WTC11 (cell line): ENCODE measurements around the gene WFS1. TPM values are rescaled to one million over a fixed set of nuclear protein-coding genes. Genes with fewer than 3 reads are reported as not detected.

ENCODE experiments used
- ATAC-seq: fragments of 200-7000 bp; cut with Tn5 transposase; 2 replicates; pipeline ENCODE4 v1.10.0; 2021; ENCODE audit warnings: mild to moderate bottlenecking, moderate library complexity
- CTCF ChIA-PET: fragments of 300-600 bp; sonication (Branson Sonifier 250); formaldehyde crosslinking; loops from one replicate; lab custom pipeline; 2021; ENCODE audit warnings: antibody characterized with exemption; lab: Charles Lee
- POLR2A ChIA-PET: fragments of 350-600 bp; sonication (Branson Sonifier 250); formaldehyde crosslinking; loops from one replicate; lab custom pipeline; 2021; ENCODE audit warnings: antibody characterized with exemption; lab: Charles Lee
- DNase-seq: peaks from one replicate; pipeline ENCODE4 v3.0.0; 2021; ENCODE audit warnings: low spot score
- H3K27ac Mint-ChIP-seq: 2 replicates; pipeline ENCODE4 v1.8.0; 2021; ENCODE audit warnings: mixed read lengths
- H3K27me3 Mint-ChIP-seq: 2 replicates; pipeline ENCODE4 v1.8.0; 2021; ENCODE audit warnings: low read depth, mild to moderate bottlenecking, moderate library complexity, mixed read lengths
- H3K36me3 Mint-ChIP-seq: 2 replicates; pipeline ENCODE4 v1.8.0; 2021; ENCODE audit warnings: mixed read lengths
- H3K4me1 Mint-ChIP-seq: 2 replicates; pipeline ENCODE4 v1.8.0; 2022; ENCODE audit warnings: mixed read lengths
- H3K4me3 Mint-ChIP-seq: 2 replicates; pipeline ENCODE4 v1.8.0; 2021; ENCODE audit warnings: mild to moderate bottlenecking, moderate library complexity, mixed read lengths
- H3K9me3 Mint-ChIP-seq: 2 replicates; pipeline ENCODE4 v1.8.0; 2021; ENCODE audit warnings: mixed read lengths
- CREM ChIP-seq: sonication (generic); formaldehyde crosslinking; IDR thresholded peaks from 2 replicates; pipeline ENCODE4 v1.8.1; 2022; ENCODE audit warnings: mild to moderate bottlenecking, missing genetic modification reagents, moderate library complexity
- ELF4 ChIP-seq: sonication (generic); formaldehyde crosslinking; IDR thresholded peaks from 2 replicates; pipeline ENCODE4 v1.8.1; 2022; ENCODE audit warnings: low read depth, mild to moderate bottlenecking, moderate library complexity, missing genetic modification reagents
- GRHL2 ChIP-seq: fragments of 250-450 bp; sonication (Bioruptor Pico); IDR thresholded peaks from 2 replicates; pipeline ENCODE4 v1.8.0; 2022; ENCODE audit warnings: mild to moderate bottlenecking, moderate library complexity; ENCODE audit not compliant: insufficient replicate concordance, severe bottlenecking
- HMGA2 ChIP-seq: fragments of 250-450 bp; sonication (Bioruptor Pico); IDR thresholded peaks from 2 replicates; pipeline ENCODE4 v1.4.0; 2021; ENCODE audit warnings: mild to moderate bottlenecking, moderate library complexity
- MXD4 ChIP-seq: fragments of 250-450 bp; sonication (Bioruptor Pico); IDR thresholded peaks from 2 replicates; pipeline ENCODE4 v1.8.0; 2021; ENCODE audit warnings: mild to moderate bottlenecking, moderate library complexity, borderline replicate concordance
- NR1H2 ChIP-seq: sonication (generic); formaldehyde crosslinking; IDR thresholded peaks from 2 replicates; pipeline ENCODE4 v1.9.0; 2021; ENCODE audit warnings: mild to moderate bottlenecking, moderate library complexity, missing genetic modification reagents
- OVOL2 ChIP-seq: fragments of 250-450 bp; sonication (Bioruptor Pico); IDR thresholded peaks from 2 replicates; pipeline ENCODE4 v1.9.0; 2021; ENCODE audit warnings: mild to moderate bottlenecking, borderline replicate concordance
- SMAD4 ChIP-seq: sonication (generic); formaldehyde crosslinking; IDR thresholded peaks from 2 replicates; pipeline ENCODE4 v1.8.0; 2022; ENCODE audit warnings: mild to moderate bottlenecking, missing genetic modification reagents
- ZNF219 ChIP-seq: sonication (generic); formaldehyde crosslinking; IDR thresholded peaks from 2 replicates; pipeline ENCODE4 v1.8.0; 2023; ENCODE audit warnings: missing genetic modification reagents, mild to moderate bottlenecking, borderline replicate concordance
- ZNF423 ChIP-seq: fragments of 250-450 bp; sonication (Bioruptor Pico); IDR thresholded peaks from 2 replicates; pipeline ENCODE4 v2.1.2; 2022; ENCODE audit warnings: mild to moderate bottlenecking, moderate library complexity
- ZNF671 ChIP-seq: fragments of 250-450 bp; sonication (Bioruptor Pico); IDR thresholded peaks from 2 replicates; pipeline ENCODE4 v1.8.0; 2021; ENCODE audit warnings: mild to moderate bottlenecking
- total RNA-seq: library from RNA; stranded (reverse); gene quantifications from 3 replicates; pipeline ENCODE4 v1.2.3, GENCODE V29; 2021
- TF ChIP-seq, protein P1 (sequence below): sonication (generic); formaldehyde crosslinking; IDR thresholded peaks from 2 replicates; pipeline ENCODE4 v1.8.1; 2022; ENCODE audit warnings: low read depth, missing genetic modification reagents, borderline replicate concordance
- TF ChIP-seq, protein P2 (sequence below): sonication (generic); formaldehyde crosslinking; IDR thresholded peaks from 2 replicates; pipeline ENCODE4 v1.8.0; 2023; ENCODE audit warnings: missing genetic modification reagents
- TF ChIP-seq, protein P3 (sequence below): sonication (generic); formaldehyde crosslinking; IDR thresholded peaks from 2 replicates; pipeline ENCODE4 v1.8.0; 2022; ENCODE audit warnings: mild to moderate bottlenecking, missing genetic modification reagents
- TF ChIP-seq, protein P4 (sequence below): fragments of 250-450 bp; sonication (Bioruptor Pico); IDR thresholded peaks from 2 replicates; pipeline ENCODE4 v2.1.2; 2022; ENCODE audit warnings: mild to moderate bottlenecking, moderate library complexity
- TF ChIP-seq, protein P5 (sequence below): sonication (generic); formaldehyde crosslinking; IDR thresholded peaks from 2 replicates; pipeline ENCODE4 v1.8.1; 2022; ENCODE audit warnings: missing genetic modification reagents, borderline replicate concordance
- TF ChIP-seq, protein P6 (sequence below): sonication (generic); formaldehyde crosslinking; IDR thresholded peaks from 2 replicates; pipeline ENCODE4 v1.8.1; 2023; ENCODE audit warnings: mild to moderate bottlenecking, missing genetic modification reagents
- TF ChIP-seq, protein P7 (sequence below): fragments of 250-450 bp; sonication (Bioruptor Pico); IDR thresholded peaks from 2 replicates; pipeline ENCODE4 v1.9.0; 2021; ENCODE audit warnings: mild to moderate bottlenecking
- TF ChIP-seq, protein P8 (sequence below): sonication (generic); formaldehyde crosslinking; IDR thresholded peaks from 2 replicates; pipeline ENCODE4 v1.8.1; 2023; ENCODE audit warnings: mild to moderate bottlenecking, missing genetic modification reagents

The WFS1 gene
- total RNA-seq, 1 experiment from 2014 or later, result 34.7 TPM

DNA sequence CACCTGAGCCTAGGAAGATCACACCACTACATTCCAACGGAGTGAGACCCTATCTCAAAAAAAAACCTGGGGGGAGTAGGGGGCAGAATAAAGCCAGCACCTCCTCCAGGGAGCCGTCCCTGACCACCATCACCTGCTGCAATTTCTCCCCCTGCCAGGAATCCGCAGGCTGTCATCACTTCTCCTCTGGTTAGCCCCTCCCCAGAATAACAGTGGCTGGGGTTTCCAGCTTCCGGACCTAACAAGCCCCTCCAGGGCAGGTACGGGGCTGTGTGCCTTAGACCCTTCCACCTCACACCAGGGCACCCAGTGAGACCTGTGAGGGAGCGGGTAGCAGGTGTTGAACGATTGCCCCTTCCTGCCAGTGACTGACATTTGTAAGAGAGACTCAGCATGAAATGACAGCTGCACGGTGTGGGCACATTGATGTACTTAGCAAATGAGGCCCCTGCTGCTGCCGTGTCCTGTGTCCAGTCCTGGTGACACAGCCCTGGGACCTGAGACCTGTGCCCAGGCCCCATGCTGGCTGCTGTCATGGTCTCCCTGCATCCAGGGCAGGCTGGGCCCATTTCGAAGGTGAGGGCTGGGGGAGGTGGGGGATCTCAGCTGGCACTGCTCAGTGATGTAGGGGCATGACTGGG is 6.7 kb upstream of the WFS1 start:
- TF ChIP-seq, protein P1, sequence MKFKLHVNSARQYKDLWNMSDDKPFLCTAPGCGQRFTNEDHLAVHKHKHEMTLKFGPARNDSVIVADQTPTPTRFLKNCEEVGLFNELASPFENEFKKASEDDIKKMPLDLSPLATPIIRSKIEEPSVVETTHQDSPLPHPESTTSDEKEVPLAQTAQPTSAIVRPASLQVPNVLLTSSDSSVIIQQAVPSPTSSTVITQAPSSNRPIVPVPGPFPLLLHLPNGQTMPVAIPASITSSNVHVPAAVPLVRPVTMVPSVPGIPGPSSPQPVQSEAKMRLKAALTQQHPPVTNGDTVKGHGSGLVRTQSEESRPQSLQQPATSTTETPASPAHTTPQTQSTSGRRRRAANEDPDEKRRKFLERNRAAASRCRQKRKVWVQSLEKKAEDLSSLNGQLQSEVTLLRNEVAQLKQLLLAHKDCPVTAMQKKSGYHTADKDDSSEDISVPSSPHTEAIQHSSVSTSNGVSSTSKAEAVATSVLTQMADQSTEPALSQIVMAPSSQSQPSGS (CRISPR knock-in tag), result no peak
- TF ChIP-seq OVOL2 (no peak), GRHL2 (CRISPR knock-in tag) (no peak), SMAD4 (CRISPR knock-in tag) (no peak), MXD4 (no peak)
- TF ChIP-seq, protein P2, sequence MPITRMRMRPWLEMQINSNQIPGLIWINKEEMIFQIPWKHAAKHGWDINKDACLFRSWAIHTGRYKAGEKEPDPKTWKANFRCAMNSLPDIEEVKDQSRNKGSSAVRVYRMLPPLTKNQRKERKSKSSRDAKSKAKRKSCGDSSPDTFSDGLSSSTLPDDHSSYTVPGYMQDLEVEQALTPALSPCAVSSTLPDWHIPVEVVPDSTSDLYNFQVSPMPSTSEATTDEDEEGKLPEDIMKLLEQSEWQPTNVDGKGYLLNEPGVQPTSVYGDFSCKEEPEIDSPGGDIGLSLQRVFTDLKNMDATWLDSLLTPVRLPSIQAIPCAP, result no peak
- TF ChIP-seq, protein P3, sequence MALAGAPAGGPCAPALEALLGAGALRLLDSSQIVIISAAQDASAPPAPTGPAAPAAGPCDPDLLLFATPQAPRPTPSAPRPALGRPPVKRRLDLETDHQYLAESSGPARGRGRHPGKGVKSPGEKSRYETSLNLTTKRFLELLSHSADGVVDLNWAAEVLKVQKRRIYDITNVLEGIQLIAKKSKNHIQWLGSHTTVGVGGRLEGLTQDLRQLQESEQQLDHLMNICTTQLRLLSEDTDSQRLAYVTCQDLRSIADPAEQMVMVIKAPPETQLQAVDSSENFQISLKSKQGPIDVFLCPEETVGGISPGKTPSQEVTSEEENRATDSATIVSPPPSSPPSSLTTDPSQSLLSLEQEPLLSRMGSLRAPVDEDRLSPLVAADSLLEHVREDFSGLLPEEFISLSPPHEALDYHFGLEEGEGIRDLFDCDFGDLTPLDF (CRISPR knock-in tag), result no peak
- no peak for DNase-seq
- peaks cover 3% of the 10 kb centered on the region for H3K27me3 Mint-ChIP-seq
- ChIA-PET CTCF (interaction anchor here (0.8 to 31.0 kb wide), 5 partner anchors 12 to 66 kb away, joined by 3 to 713 read pairs (median 9); no protein-coding TSS in a partner anchor), POLR2A (no interaction called here)
- ATAC-seq, result no peak
- peaks cover 17% of the 10 kb centered on the region for H3K4me1 Mint-ChIP-seq
- H3K4me3 Mint-ChIP-seq, result no peak overlapping the region
- H3K9me3 Mint-ChIP-seq, result no peaks in the 10 kb centered on the region
- H3K36me3 Mint-ChIP-seq, result no peaks in the 10 kb centered on the region
- no peak overlapping the region for H3K27ac Mint-ChIP-seq

DNA sequence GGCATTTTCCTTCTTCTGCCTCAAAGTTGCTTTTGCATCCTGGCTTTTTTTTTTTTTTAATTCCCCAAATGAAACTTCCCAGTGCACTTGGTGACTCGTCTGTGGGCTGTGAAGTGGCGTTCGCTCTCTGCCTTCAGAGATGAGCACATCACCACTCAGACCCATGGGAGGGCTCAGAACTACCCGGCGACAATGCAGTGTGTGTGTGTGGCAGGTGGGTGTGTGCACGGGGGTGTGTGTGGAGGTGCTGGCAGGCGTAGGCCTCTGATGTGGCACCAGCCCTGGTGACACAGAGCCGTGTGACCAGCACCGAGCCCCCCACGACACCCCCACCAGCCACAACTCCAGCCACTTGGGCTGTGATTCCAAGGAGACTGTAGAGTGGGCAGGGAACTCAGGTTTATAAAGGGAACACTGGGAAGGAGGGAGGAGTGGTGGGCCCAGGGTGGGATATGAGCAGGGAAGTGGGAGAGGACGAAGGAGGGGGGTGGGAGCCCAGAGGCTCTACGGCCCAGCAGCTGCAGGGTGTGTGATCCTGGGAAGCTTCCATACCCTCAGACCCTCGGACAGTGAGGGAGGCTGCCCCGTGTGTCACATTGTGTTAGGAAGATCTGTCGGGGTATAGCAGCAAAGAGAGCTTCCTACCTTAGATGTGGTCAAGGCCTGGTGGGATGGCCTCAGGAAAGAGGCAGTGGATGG is 6.0 kb upstream of the WFS1 start:
- Mint-ChIP-seq H3K27me3 (peaks cover 8% of the 10 kb centered on the region), H3K4me3 (no peak overlapping the region), H3K4me1 (peaks cover 20% of the 10 kb centered on the region), H3K9me3 (no peaks in the 10 kb centered on the region), H3K36me3 (no peaks in the 10 kb centered on the region), H3K27ac (no peak overlapping the region)
- no peak for TF ChIP-seq NR1H2 (CRISPR knock-in tag)
- no peak for TF ChIP-seq ELF4
- TF ChIP-seq, protein P4, sequence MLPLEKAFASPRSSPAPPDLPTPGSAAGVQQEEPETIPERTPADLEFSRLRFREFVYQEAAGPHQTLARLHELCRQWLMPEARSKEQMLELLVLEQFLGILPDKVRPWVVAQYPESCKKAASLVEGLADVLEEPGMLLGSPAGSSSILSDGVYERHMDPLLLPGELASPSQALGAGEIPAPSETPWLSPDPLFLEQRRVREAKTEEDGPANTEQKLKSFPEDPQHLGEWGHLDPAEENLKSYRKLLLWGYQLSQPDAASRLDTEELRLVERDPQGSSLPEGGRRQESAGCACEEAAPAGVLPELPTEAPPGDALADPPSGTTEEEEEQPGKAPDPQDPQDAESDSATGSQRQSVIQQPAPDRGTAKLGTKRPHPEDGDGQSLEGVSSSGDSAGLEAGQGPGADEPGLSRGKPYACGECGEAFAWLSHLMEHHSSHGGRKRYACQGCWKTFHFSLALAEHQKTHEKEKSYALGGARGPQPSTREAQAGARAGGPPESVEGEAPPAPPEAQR (CRISPR knock-in tag), result no peak
- ATAC-seq (peak; percentile 25; the same call in 1 of the 2 replicates), DNase-seq (no peak)
- CTCF ChIA-PET, result interaction anchor here (0.6 to 31.0 kb wide), 15 partner anchors 10 to 401 kb away, joined by 3 to 713 read pairs (median 4); partner anchors contain the start of gene JAKMIP1
- POLR2A ChIA-PET, result no interaction called here

DNA sequence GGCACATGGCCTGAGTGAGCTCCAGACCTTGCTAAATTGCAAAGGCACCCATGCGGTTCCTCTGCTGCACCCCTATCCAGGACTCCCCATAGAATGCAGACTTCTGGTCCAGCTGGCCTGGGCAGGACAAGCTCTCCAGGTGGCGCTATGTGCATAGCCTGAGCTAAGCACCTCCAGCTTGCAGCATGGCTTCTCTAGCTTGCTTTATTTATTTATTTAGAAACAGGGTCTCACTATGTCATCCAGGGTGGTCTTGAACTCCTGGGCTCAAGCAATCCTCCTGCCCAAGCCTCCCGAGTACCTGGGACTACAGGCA is 5.5 kb upstream of the WFS1 start:
- ATAC-seq (peak; percentile 77), DNase-seq (peak; percentile 61)
- ChIA-PET CTCF (interaction anchor here (0.6 to 31.0 kb wide), 15 partner anchors 10 to 401 kb away, joined by 3 to 713 read pairs (median 4); partner anchors contain the start of gene JAKMIP1), POLR2A (no interaction called here)
- Mint-ChIP-seq H3K36me3 (no peaks in the 10 kb centered on the region), H3K9me3 (no peaks in the 10 kb centered on the region), H3K4me3 (no peak overlapping the region), H3K27ac (no peak overlapping the region), H3K27me3 (peaks cover 8% of the 10 kb centered on the region), H3K4me1 (peaks cover 25% of the 10 kb centered on the region)
- TF ChIP-seq, protein P5, sequence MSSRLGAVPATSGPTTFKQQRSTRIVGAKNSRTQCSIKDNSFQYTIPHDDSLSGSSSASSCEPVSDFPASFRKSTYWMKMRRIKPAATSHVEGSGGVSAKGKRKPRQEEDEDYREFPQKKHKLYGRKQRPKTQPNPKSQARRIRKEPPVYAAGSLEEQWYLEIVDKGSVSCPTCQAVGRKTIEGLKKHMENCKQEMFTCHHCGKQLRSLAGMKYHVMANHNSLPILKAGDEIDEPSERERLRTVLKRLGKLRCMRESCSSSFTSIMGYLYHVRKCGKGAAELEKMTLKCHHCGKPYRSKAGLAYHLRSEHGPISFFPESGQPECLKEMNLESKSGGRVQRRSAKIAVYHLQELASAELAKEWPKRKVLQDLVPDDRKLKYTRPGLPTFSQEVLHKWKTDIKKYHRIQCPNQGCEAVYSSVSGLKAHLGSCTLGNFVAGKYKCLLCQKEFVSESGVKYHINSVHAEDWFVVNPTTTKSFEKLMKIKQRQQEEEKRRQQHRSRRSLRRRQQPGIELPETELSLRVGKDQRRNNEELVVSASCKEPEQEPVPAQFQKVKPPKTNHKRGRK, result no peak
- TF ChIP-seq, protein P6, sequence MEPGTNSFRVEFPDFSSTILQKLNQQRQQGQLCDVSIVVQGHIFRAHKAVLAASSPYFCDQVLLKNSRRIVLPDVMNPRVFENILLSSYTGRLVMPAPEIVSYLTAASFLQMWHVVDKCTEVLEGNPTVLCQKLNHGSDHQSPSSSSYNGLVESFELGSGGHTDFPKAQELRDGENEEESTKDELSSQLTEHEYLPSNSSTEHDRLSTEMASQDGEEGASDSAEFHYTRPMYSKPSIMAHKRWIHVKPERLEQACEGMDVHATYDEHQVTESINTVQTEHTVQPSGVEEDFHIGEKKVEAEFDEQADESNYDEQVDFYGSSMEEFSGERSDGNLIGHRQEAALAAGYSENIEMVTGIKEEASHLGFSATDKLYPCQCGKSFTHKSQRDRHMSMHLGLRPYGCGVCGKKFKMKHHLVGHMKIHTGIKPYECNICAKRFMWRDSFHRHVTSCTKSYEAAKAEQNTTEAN (CRISPR knock-in tag), result no peak
- TF ChIP-seq, protein P7, sequence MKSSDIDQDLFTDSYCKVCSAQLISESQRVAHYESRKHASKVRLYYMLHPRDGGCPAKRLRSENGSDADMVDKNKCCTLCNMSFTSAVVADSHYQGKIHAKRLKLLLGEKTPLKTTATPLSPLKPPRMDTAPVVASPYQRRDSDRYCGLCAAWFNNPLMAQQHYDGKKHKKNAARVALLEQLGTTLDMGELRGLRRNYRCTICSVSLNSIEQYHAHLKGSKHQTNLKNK (CRISPR knock-in tag), result no peak
- TF ChIP-seq HMGA2 (CRISPR knock-in tag), result no peak
- no peak for TF ChIP-seq MXD4
- TF ChIP-seq, protein P8, sequence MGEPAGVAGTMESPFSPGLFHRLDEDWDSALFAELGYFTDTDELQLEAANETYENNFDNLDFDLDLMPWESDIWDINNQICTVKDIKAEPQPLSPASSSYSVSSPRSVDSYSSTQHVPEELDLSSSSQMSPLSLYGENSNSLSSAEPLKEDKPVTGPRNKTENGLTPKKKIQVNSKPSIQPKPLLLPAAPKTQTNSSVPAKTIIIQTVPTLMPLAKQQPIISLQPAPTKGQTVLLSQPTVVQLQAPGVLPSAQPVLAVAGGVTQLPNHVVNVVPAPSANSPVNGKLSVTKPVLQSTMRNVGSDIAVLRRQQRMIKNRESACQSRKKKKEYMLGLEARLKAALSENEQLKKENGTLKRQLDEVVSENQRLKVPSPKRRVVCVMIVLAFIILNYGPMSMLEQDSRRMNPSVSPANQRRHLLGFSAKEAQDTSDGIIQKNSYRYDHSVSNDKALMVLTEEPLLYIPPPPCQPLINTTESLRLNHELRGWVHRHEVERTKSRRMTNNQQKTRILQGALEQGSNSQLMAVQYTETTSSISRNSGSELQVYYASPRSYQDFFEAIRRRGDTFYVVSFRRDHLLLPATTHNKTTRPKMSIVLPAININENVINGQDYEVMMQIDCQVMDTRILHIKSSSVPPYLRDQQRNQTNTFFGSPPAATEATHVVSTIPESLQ (CRISPR knock-in tag), result no peak
- TF ChIP-seq CREM, result no peak
- TF ChIP-seq ZNF423 (CRISPR knock-in tag), result no peak
- no peak for TF ChIP-seq ZNF671 (CRISPR knock-in tag)
- no peak for TF ChIP-seq ZNF219 (CRISPR knock-in tag)
